ENCODE results near the gene SAMD7.

DNA sequence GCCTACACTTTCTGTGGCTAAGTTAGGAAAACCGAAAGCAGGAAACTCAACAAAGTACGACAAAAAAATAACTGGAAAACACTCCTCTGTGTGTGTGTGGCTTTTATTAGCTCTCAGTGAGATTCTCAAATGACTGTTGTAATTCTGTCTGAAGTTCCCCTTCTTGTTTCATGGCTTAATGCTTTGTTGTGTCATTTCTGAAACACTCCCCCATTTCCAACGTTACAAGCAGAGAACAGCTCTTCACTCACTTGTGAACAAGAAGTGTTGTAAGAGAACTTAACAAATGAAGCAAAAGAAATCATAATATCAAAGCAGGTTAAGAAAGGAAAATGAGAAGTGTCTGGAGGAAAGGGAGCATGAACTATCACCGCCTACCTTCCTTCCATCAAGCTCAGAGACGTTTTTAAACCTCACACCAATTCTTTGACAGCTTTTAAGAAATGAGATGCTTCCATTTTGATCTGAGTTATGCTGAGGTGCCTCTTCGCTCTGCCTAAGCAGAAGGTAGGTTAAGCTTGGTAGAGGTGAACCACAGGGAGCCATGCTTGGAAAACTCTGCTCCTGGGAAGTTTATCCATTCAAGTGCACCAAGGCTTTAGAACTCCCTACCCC lies 42.9 kb downstream of the SAMD7 start:
- TF ChIP-seq, protein P1, sequence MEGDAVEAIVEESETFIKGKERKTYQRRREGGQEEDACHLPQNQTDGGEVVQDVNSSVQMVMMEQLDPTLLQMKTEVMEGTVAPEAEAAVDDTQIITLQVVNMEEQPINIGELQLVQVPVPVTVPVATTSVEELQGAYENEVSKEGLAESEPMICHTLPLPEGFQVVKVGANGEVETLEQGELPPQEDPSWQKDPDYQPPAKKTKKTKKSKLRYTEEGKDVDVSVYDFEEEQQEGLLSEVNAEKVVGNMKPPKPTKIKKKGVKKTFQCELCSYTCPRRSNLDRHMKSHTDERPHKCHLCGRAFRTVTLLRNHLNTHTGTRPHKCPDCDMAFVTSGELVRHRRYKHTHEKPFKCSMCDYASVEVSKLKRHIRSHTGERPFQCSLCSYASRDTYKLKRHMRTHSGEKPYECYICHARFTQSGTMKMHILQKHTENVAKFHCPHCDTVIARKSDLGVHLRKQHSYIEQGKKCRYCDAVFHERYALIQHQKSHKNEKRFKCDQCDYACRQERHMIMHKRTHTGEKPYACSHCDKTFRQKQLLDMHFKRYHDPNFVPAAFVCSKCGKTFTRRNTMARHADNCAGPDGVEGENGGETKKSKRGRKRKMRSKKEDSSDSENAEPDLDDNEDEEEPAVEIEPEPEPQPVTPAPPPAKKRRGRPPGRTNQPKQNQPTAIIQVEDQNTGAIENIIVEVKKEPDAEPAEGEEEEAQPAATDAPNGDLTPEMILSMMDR (tag by site-specific recombination; IDR thresholded peaks at IDR 0.05) = no peak
- no peak for TF ChIP-seq YY1 (tag by site-specific recombination; IDR thresholded peaks at IDR 0.05)
- no peak for TF ChIP-seq SALL2 (tag by site-specific recombination; IDR thresholded peaks at IDR 0.05; ENCODE audit: borderline replicate concordance)
- no peak for TF ChIP-seq ZNF530 (tag by site-specific recombination; IDR thresholded peaks at IDR 0.05; ENCODE audit: low read depth)
- no peak for TF ChIP-seq ZNF274 (IDR thresholded peaks at IDR 0.05; ENCODE audit: low read length)
- no peak for TF ChIP-seq ZNF274 (tag by site-specific recombination; IDR thresholded peaks at IDR 0.05; ENCODE audit: borderline replicate concordance)
- no peak for TF ChIP-seq PBX3 (CRISPR knock-in tag; IDR thresholded peaks at IDR 0.05)
- TF ChIP-seq, protein P2, sequence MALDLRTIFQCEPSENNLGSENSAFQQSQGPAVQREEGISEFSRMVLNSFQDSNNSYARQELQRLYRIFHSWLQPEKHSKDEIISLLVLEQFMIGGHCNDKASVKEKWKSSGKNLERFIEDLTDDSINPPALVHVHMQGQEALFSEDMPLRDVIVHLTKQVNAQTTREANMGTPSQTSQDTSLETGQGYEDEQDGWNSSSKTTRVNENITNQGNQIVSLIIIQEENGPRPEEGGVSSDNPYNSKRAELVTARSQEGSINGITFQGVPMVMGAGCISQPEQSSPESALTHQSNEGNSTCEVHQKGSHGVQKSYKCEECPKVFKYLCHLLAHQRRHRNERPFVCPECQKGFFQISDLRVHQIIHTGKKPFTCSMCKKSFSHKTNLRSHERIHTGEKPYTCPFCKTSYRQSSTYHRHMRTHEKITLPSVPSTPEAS (tag by site-specific recombination; IDR thresholded peaks at IDR 0.05) = no peak
- no peak for TF ChIP-seq ZNF350 (tag by site-specific recombination; IDR thresholded peaks at IDR 0.05)
- no peak for TF ChIP-seq ZNF324 (tag by site-specific recombination; IDR thresholded peaks at IDR 0.05)
- no peak for TF ChIP-seq ZSCAN5A (tag by site-specific recombination; IDR thresholded peaks at IDR 0.05)

Data from HEK293 (cell line).